Smooth muscle cell (in vitro differentiated cells): ENCODE results near the gene PDE6B. TPM values are rescaled to one million over a fixed set of nuclear protein-coding genes. Genes with fewer than 3 reads are reported as not detected.

Experiments
- DNase-seq: peaks from one replicate; lab custom pipeline; 2025; ENCODE audit not compliant: unreplicated experiment; lab: John Stamatoyannopoulos, UW
- H2AFZ ChIP-seq: fragments of 200-600 bp; sonication (generic); 2 replicates; pipeline ENCODE4 v1.6.0; 2016; ENCODE audit warnings: antibody characterized with exemption, low read depth, mild to moderate bottlenecking
- H3F3A ChIP-seq: fragments of 200-600 bp; sonication (generic); 2 replicates; pipeline ENCODE4 v1.6.0; 2017; ENCODE audit warnings: antibody characterized with exemption, low read depth
- H3K27ac ChIP-seq: fragments of 200-600 bp; sonication (generic); 2 replicates; pipeline ENCODE4 v1.5.1; 2016; ENCODE audit warnings: low read depth, mild to moderate bottlenecking
- H3K27me3 ChIP-seq: fragments of 200-600 bp; sonication (generic); 2 replicates; pipeline ENCODE4 v1.6.1; 2016; ENCODE audit warnings: low read depth, mild to moderate bottlenecking
- H3K36me3 ChIP-seq: fragments of 200-600 bp; sonication (generic); 2 replicates; pipeline ENCODE4 v1.5.1; 2016; ENCODE audit warnings: low read depth
- H3K4me1 ChIP-seq: fragments of 200-600 bp; sonication (generic); 2 replicates; pipeline ENCODE4 v1.5.1; 2016; ENCODE audit warnings: low read depth
- H3K4me2 ChIP-seq: fragments of 200-600 bp; sonication (generic); 2 replicates; pipeline ENCODE4 v1.6.0; 2016; ENCODE audit warnings: mild to moderate bottlenecking
- H3K4me3 ChIP-seq: fragments of 200-600 bp; sonication (generic); 2 replicates; pipeline ENCODE4 v1.5.1; 2016; ENCODE audit warnings: mild to moderate bottlenecking
- H3K79me2 ChIP-seq: fragments of 200-600 bp; sonication (generic); 2 replicates; pipeline ENCODE4 v1.6.0; 2016; ENCODE audit warnings: low read depth, mild to moderate bottlenecking
- H3K9ac ChIP-seq: fragments of 200-600 bp; sonication (generic); 2 replicates; pipeline ENCODE4 v1.6.0; 2016; ENCODE audit warnings: low read depth
- H3K9me3 ChIP-seq: fragments of 200-600 bp; sonication (generic); replicated peaks from 2 replicates; pipeline ENCODE4 v1.5.1; 2016; ENCODE audit warnings: low read depth
- H4K20me1 ChIP-seq: fragments of 200-600 bp; sonication (generic); 2 replicates; pipeline ENCODE4 v1.6.0; 2016; ENCODE audit warnings: low read depth
- CTCF ChIP-seq: fragments of 200-600 bp; sonication (generic); IDR thresholded peaks from 2 replicates; pipeline ENCODE4 v1.5.1; 2017; ENCODE audit warnings: borderline replicate concordance, mild to moderate bottlenecking, antibody characterized with exemption; ENCODE audit not compliant: insufficient read depth, poor library complexity, severe bottlenecking
- WGBS: methylation state at CpG from one replicate; pipeline ENCODE4 v1.1.7; 2016; ENCODE audit warnings: low lambda C conversion rate; 5-methylcytosine and 5-hydroxymethylcytosine counted together
- polyA plus RNA-seq: library from polyadenylated mRNA; unstranded; fragments of >200 nt; fragmentation: Nextera tagmentation; extraction: Ambion mirVana; gene quantifications from 2 replicates; pipeline ENCODE4 v1.2.1, GENCODE V29; 2016
- total RNA-seq: library from RNA; depleted of rRNA; stranded (reverse); fragments of >200 nt; gene quantifications from 2 replicates; pipeline ENCODE4 v1.2.3, GENCODE V29; 2014

Gene PDE6B
- total and polyA plus RNA-seq, 2 experiments from 2014 or later, result 5.1 to 9.0 TPM

- Histone ChIP-seq H3K9ac (no peak overlapping the region), H3K27me3 (no peaks in the 10 kb centered on the region), H2AFZ (no peak overlapping the region), H3K4me3 (no peak overlapping the region), H3K4me2 (no peak overlapping the region), H3K9me3 (no peaks in the 10 kb centered on the region), H3K79me2 (no peaks in the 10 kb centered on the region), H3K4me1 (peaks cover 7% of the 10 kb centered on the region), H3K36me3 (no peaks in the 10 kb centered on the region), H3F3A (no peaks in the 10 kb centered on the region), H3K27ac (no peak overlapping the region), H4K20me1 (no peaks in the 10 kb centered on the region)
- TF ChIP-seq CTCF, result no peak
- WGBS, result 93% methylated on average over 32 of the region's 32 CpGs
- DNase-seq, result no peak
Observed at GRCh38 chr4:658681-659667, 33.6 kb downstream of the PDE6B start.

- H3F3A ChIP-seq, result no peaks in the 10 kb centered on the region
- no peak overlapping the region for H3K27ac ChIP-seq
- no peak overlapping the region for H3K4me3 ChIP-seq
- DNase-seq, result no peak
- no peaks in the 10 kb centered on the region for H4K20me1 ChIP-seq
- no peak overlapping the region for H3K4me2 ChIP-seq
- no peaks in the 10 kb centered on the region for H3K79me2 ChIP-seq
- no peak overlapping the region for H2AFZ ChIP-seq
- no peak for TF ChIP-seq CTCF
- 98% methylated on average over 8 of the region's 8 CpGs for WGBS
- no peaks in the 10 kb centered on the region for H3K36me3 ChIP-seq
- peaks cover 7% of the 10 kb centered on the region for H3K4me1 ChIP-seq
- H3K9me3 ChIP-seq, result no peaks in the 10 kb centered on the region
- no peaks in the 10 kb centered on the region for H3K27me3 ChIP-seq
- no peak overlapping the region for H3K9ac ChIP-seq
Observed at GRCh38 chr4:659851-660250, 34.5 kb downstream of the PDE6B start.

GRCh38 chr4:660401-660800, 35.0 kb downstream of the PDE6B start:
- Histone ChIP-seq H3K4me2 (no peak overlapping the region), H3K4me1 (peaks cover 7% of the 10 kb centered on the region), H3K9ac (no peak overlapping the region), H3K4me3 (no peak overlapping the region), H3K27me3 (no peaks in the 10 kb centered on the region), H3F3A (no peaks in the 10 kb centered on the region), H3K79me2 (no peaks in the 10 kb centered on the region), H3K36me3 (no peaks in the 10 kb centered on the region), H2AFZ (no peak overlapping the region), H3K9me3 (no peaks in the 10 kb centered on the region), H4K20me1 (no peaks in the 10 kb centered on the region), H3K27ac (no peak overlapping the region)
- DNase-seq, result no peak
- WGBS, result 96% methylated on average over 10 of the region's 10 CpGs
- TF ChIP-seq CTCF, result no peak
